SHP77 (cell line): ENCODE measurements around the gene NRTN.

Experiments used
- DNase-seq, 2 experiments: peaks; one replicate each; lab custom pipeline; 2025; lab: John Stamatoyannopoulos, UW

The NRTN gene

DNA sequence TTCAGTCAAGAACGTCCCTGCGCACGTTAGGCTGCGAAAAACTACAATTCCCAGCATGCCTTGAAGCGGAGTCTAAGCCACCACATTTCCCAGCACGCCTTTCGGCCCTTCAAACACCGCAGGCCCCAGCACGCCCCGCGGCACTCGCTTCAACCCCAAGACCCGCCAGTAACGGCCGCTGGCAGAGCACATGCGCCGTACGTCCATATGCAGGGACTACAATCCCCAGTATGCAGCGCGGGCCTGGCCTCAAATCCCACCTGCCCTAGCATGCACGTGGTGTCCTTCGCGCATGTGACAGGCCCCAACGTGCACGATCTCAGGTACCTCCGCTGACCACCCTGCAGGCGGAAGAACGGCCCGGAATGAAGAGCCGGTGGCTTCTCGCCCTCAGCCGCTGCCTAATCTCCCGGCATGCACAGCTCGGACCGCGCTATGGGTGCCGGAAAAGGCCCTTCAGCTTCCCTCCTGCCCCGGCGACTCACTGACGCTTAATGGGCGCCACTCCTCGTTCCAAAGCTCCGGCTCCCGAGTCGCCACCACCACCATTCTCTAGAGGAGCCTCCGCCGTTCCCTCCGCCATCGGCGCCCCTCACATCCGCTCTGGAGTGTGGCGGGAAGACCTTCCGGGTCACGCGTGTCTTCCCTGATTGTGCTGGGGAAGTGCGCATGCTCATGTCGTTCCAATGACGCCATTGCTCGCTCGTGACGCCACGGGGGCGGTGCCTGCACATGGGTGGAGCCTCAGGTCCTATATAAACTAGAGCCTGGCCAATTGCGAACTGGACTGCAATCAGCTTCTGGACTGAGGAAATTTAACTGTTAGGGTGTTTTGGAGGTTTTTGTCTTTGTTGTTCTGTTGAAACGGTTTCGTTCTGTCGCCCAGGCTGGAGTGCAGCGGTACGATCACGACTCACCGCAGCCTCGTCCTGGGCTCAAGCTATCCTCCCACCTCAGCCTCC, 14.0 kb upstream of the NRTN start, which contains the start of gene DUS3L:
Gene DUS3L, minus strand, starts transcription at position 605 of the 962 bp plus-strand sequence. Its CDS starts 22 bp downstream, at position 583.
- DNase-seq = peak; percentile 96 to 98

DNA sequence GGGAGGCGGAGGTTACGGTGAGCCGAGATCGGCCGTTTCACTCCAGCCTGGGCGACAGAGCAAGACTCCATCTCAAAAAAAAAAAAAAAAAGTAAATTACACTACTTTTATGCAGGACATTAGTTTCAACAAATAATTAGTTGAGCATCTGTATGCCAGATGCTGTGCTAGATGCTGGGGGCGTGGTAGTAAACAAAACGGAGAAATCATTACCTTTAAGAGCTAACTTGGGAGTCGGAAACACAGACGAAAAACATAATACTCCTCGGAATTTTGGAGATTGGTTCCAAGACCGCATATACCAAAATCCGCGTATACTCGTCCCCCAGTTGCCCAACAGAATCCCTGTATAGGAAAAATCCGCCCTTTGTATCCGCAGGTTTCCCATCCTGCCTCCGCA, 12.6 kb upstream of the NRTN start:
- no peak for DNase-seq

DNA sequence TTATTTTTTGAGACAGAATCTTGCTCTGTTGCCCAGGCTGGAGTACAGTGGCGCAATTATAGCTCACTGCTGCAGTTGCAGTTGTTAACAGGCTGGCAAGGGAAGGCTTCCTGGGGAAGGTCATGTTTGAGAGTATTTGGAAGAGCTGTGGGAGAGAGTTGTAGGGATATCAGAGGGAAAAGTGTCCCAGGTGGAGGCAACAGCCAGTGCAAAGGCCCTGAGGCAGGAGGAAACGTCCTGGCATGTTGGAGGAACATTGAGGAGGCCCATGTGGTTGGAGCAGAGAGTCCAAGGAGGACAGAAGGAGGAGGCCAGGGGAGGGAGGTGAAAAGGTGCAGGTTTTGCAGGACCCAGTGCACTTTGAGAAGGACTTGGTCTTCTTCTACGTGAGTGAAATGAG, 11.7 kb upstream of the NRTN start:
- DNase-seq = no peak

DNA sequence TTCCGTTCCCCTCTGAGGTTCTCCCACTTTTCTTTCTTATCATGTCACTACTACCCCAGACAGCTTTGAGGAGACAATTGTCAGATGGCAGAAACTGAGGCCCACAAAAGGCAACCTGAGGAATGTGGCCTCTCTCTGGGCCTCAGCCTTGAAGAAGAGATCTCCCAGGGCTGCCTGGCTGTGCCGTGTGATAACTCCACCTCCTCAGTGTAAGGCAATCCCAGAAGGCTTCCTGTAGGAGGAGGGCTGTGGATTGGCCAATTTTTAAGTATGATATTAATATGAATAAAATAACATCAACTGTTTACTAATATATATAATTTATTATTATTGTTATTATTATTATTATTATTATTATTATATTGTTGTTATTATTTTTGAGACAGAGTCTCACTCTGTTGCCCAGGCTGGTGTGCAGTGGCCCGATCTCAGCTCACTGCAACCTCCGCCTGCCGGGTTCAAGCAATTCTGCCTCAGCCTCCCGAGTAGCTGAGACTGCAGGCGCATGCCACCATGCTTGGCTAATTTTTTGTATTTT, 9.4 kb upstream of the NRTN start:
- DNase-seq = no peak

DNA sequence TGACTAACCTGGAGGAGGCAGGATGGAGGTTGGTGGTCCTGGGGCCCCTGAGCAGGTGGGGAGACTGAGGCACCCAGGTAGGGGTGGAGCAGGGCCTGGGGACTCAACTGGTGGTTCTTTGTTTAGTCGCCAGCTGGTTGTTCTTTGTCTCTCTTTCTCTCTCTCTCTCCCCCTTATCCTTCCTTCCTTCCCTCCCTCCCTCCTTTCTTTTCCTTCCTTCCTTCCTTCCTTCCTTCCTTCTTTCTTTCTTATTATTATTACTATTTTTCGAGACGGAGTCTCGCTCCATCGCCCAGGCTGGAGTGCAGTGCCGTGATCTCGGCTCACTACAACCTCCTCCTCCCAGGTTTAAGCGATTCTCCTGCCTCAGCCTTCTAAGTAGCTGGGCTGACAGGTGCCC, 6.6 kb upstream of the NRTN start:
- no peak for DNase-seq

DNA sequence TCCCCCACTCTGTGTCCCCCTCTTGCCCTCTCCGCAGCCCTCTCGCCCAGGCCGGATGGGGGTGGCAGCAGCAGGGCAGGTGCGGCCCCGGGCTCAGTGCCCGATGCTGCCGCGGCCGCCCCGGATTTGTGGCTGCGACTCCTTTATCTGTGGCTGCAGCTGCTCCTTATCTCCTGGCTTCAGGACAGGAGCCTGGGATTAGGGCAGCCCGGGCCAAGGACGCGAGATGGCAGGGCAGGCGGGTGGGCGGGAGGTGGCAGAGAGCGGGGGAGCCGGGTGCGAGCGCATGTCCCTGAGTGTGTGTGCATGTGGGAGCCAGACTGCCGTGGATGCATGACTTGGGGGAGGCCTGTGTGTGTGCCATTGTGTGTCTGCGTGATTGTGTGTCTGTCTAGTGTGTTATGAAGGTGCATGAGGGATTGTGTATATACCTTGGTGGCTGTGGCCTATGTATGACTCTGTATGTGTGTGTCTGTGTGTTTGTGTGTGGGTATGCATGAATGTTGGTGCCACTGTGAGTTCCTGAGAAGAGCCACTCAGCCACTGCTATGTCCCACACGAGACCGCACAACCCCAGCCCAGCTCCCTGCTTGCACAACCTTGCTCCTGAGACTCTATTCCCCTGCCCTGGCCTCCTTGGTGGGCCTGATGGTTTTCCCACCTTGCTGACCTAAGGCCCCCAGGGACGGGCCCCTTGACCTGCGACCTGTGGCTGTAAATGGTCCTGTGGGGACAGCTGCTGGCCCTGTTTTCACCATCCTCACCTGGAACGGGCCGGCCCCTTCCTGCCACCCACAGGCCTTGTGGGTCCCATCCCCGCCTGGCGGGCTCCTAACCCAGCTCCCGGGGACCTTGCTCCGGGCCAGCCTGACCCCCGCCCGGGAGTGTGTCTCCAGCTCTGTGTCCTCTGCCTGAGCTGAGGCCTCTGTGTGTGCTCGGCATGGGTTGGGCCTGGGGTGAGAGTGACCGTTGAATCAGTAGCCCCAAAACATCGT, 5.3 kb upstream of the NRTN start:
- DNase-seq = peak in 1 of 2 experiments; percentile 29

DNA sequence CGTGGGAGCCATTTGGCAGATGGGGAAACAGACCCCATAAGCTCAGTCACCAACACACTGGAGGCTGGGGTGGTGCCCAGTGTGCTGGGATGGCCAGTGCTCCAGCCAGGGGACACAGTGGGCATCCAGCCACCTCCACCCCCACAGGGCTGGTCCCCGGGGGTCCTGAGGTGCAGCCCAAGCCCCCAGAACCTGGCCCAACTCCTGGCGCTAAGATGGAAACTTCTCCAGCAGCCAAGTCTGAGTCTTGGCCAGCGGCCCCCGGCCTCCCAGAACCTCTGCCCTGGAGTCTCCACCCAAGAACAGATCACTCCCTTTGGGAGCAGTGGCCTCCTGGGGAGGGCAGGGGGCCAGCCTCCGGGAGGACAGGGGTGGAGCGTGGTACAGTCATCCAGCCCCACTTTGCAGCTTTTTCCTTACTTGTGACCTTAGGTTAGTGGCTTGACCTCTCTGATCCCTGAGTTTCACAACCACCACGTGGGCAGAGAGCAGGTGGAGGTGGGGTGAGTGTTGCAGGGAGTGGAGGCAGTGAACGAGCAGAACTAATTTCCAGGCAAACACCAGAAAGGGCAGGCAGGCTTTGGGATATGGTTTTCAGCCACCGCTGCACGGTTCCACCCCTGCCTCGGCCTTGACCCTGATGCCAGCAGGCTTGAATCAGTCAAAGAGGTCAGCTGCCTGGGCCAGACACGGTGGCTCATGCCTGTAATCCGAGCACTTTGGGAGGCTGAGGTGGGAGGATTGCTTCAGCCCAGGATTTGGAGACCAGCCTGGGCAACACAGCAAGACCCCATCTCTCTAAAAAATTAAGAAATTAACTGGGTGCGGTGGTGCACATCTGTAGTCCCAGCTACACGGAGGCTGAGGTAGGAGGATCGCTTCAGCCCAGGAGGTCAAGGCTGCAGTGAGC, 4.3 kb upstream of the NRTN start:
- DNase-seq = no peak

DNA sequence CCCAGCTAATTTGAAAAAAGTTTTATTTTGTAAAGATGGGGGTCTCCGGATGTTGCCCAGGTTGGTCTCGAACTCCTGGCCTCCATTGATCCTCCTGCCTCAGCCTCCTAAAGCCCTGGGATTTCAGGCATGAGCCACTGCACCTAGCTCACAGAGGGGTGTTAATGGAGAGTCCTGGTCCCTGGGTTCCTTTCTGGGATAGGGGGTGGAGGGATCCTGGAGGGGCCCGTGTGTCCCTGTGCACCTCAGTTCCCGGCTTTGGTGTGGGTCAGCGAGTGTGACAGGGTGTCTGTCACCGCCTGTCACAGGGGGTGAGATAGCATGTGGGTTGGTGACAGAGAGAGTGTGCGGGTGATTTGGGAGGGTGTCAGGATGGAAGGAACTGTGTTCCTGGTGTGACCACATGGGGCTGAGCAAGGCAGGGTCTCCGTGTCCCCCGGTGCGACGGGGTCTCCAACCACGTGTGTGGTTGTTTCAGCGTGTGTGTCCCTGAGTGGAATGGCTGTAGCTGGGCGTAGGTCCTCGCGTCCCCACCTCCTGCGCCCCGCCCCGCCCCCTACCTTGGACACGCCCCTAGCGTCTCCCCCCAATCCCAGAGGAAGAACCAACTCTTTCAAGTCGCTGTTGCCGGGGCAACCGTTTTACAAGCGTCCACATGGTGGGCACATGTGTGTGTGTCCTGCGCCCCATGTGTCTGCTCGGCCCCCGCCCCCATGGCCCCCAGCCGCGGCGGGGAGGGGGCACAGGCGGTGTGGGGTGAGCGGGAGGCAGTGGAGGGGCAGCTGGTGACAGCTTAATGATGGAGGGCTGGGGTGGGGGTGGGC, 2.9 kb upstream of the NRTN start:
- DNase-seq = no peak

DNA sequence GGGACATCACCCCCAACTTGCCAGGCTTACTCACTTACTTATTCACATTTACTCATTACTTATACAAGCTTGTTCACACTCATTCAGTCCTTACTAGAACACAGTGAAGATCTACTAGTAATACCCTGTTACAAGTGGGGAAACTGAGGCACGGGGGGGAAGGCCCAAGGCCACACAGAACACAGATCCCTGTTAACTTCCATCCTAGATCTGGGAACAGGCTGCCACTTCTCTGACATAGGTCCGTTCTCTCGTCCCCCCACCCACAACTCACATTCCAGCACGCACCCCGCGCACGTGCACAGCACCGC, 1.5 kb upstream of the NRTN start:
- no peak for DNase-seq

DNA sequence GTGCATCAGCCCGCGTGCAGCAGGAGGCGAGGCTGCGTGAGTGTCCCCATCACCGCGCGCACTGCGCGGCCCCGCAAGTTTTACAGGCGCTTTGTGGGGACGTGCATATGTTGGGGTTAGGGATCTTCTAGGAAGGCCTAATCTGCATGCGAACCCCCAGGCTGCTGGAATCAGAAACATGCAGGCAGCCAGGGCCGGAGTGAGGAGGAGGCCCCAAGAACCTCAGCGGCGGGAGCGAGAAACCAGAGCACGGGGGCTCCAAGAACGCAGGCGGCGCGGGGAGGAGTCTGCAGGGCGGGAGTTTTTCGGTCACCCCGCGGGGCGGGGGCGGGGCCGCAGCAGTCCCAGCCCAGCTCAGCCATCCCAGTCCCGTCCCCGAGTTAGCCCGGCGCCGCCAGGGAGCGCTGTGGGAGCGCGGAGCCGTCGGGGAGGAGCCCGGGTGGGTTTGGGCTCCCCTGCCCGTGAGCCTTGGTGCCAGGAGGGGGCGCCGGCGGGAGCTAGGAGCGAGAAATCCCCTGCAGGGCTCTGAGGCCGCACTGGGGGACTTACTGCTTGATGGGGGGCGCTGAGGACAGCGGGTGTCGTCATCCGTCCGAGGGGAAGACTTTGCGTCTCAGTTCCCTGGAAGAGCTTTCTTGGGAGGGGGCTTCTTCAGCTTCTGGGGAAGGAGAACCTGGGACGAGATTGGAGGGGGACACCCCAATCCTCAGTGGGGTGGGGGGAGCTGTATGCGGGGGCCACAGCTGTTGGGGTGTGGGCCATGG, 933 bp upstream of the NRTN start:
- DNase-seq = peak; percentile 84 to 87

DNA sequence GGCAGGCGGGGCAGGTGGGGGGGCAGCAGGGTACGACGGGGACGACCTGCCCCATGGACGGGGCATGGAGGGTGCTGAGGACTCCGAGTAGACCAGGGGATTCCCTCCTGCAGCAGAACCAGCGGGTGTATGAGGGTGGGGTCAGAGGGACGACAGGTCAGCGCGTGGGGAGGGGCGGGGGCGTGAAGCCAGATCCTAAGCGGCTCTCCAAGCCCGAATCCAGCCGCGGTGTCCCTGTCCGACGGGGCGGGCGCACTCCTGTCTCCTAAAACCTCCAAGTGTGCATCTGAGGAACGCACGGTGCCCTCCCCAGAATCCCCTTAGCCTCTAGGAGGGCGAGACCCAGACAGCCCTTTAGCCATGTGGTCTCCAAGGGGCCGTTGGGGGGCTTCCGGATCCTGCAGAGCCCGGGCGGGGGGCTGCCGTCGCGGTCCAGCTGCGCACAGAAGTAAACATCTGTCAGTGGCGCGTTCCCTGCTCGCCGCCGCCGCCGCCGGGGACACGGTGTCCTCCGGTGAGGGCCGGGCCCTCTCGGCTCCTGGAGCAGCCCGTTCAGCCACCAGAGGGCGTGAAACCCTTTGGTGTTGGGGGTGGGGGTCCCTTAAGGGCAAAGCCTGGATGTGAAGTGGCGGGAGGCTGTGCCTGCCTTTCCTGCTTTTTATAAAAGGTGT, 730 bp downstream of the NRTN start:
- peak; percentile 70 to 72 for DNase-seq

DNA sequence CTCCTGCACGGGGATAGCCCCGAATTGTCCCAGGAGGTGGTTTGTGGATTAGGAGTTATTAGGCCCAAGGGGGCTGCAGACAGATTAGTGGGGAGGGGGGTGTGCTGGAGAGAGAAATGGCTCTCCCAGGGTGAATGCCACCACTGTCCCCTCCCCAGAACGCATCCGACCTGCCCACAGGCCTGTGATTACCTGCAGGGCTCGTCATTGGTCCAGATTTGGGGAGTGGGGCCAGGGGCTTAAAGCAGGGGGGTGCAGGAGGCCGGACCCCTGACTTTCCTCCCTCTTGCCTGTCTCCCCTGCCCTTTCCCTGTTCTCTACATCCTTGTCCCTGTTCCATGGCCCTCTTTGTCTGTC, 1.2 kb downstream of the NRTN start:
- DNase-seq = no peak

DNA sequence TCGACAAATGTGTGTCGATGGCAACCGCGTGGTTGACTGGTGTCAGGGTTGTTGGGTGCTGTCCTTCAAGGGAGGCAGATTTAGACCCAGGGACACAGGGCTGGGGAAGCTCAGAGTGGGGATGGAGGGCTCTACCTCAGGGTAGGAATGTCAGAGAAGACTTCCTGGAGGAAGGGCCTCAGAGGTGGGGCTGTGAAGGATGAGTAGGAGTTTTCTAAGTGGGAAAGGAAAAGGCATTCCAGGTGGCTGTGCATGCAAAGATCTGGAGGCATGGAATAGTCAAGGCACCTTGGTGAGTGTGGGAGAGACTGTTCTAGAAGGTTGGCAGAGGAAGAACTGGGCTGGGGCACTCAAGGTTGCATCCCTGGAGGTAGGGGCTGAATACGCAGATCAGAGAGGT, 2.0 kb downstream of the NRTN start:
- no peak for DNase-seq

DNA sequence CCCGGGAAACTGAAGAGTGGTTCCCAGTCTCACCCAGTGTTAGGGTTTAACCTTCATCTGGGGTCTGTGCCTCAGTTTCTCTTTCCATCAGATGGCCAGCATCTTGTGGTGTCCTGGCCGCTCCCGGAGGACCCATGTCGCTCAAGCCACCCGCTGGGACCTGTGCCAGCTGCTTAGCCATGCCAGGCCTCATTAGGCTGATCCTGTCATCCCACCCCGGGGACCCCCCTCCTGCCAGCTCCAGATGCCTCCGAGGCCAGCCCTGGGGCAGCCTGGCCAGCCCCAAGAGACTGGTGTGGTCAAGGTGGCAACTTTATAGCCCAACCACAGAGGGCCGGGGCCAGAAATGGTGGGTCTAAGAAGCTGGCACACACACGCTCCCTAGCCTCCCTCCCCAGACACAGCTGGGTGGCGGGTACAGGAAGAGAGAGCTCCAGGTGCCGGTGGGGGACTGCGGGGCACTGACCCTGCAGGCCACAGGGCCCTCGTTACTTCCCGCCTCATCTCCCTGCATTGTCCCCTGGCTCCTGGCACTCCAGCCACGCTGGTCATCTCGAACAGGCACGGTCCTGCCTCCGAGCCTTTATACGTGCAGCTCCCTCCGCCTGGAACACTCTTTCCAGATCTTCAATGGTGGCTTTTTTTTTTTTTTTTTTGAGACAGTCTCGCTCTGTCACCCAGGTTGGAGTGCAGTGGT, 3.4 kb downstream of the NRTN start:
- no peak for DNase-seq

DNA sequence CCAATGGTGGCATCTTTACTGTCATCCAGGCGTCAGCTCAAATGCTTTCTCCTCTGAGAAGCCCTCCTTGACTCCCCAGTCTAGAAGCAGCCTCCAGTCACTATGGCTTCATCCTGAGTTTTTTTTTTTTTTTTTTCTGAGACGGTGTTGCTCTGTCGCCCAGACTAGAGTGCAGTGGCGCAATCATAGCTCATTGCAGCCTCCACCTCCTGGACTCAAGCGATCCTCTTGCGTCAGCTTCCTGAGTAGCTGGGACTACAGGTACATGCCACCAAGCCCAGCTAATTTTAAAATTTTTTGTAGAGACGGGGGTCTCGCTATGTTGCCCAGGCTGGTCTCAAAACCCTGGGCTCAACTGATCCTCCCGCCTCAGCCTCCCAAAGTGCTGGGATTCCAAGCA, 4.2 kb downstream of the NRTN start:
- DNase-seq = no peak

DNA sequence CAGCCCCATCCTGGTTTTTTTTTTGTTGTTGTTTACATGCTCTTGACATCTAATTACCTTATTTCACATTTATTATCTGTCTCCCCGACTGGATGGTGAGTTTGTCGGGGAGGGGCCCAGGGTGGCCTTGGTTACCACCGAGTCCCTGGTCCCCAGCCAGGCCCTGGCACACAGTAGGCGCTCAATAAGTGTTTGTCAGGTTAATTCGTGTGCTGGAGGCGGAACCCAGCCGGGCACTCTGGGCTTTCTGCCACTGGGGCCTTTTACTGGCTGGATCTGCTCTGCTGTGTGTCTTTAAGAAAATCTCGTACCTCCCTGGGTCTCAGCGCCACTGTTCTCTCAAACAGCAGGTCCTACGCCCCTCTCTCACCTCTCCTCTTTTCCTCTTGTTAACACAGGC, 4.6 kb downstream of the NRTN start:
- no peak for DNase-seq

DNA sequence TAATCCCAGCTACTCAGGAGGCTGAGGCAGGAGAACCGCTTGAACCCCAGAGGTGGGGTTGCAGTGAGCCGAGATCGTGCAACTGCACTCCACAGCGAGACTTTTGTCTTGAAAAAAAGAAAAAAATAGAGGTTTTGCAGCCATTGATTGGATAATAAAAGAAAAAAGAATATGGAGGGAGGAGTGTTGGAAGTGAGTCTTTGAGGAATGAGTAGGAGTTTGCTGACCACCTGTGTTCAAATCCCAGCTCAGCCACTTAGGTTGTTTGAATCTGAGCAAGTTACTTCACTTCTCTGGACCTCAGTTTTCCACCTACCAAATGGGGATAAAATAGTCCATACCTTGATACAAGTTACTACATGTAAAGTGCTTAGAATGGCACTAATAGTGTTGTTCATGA, 6.2 kb downstream of the NRTN start:
- no peak for DNase-seq

DNA sequence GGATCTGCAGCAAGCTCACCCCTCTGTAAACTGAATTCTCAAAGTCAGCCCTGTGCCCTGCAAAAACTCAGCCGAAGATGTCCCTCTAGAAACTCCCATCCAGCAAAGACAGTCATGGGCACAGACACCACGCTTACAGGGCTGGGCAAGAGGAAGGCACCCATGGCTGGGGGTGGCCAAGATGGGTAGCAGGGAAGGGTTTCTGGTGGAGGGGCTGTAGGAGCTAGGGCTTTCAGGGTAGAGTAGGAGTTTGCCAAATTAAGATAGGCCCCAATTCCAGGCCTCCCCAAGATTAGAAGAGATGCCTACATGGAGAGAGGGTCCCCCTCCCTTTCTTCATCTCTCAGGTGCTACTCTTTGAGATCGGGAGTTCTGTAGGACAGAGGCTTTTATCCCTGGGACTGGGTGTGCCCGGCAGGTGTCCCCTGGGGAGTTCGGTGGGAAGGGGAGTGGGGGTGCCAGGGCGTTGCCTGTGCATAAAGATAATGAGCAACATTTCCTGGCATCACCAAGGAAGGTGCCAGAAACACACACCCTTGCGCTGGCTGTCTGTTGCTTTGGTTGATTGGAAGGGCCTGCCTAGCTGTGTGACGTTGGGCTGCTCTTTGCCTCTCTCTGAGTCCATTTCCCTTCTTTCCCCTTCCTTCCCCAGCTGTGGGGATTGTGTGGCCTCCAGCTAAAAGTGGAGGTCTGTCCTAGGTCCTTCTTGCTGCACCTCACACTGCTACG, 9.4 kb downstream of the NRTN start:
- no peak for DNase-seq
